ENCODE data around the gene ASPG. TPM values are rescaled to one million over a fixed set of nuclear protein-coding genes. Genes with fewer than 3 reads are reported as not detected.

The ASPG gene
- total RNA-seq, 1 donor: not detected

DNA sequence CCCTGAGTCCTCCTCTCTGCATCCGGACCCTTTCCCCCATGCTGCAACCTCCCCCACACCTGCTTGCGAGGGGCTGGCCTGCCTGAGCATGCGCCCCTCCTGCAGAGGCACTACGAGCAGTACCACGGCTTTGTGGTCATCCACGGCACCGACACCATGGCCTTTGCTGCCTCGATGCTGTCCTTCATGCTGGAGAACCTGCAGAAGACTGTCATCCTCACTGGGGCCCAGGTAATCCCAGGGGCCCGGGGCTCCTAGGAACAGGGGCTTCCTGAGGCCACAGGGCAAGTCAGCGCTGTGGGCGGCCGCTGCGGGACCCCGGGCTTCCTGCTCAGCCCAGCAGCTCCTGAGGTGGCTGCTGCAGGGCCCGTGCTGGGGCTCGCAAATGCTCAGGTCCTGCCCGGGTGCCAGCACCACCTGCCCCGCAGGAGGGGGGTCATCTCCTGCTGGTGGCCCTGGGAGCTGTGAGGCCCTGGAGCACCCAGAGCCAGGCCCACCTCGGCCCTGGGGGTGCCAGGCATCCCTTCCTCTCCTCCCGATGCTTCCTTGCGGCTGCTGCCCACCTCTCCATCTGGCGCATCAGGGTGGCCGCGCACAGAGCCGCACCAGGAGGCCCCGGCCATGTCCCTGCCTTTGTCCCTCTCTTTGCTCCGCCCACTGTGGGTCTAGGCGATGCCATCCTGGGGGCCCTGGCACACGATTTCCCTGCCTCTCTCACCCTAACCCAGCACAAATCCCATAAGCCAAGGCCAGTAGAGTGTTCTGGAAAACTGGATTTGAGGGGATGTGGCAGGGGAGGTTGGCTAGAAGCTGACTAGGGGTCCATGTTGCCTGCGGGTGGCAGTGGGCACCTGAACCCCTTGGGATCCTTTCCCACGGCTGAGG, 10.2 kb downstream of the ASPG start:
- DNase-seq (ENCODE audit: low read depth): no peak
- H3K4me3 ChIP-seq (ENCODE audit: low read depth, low read length): no peak overlapping the region
- TF ChIP-seq, protein P1, sequence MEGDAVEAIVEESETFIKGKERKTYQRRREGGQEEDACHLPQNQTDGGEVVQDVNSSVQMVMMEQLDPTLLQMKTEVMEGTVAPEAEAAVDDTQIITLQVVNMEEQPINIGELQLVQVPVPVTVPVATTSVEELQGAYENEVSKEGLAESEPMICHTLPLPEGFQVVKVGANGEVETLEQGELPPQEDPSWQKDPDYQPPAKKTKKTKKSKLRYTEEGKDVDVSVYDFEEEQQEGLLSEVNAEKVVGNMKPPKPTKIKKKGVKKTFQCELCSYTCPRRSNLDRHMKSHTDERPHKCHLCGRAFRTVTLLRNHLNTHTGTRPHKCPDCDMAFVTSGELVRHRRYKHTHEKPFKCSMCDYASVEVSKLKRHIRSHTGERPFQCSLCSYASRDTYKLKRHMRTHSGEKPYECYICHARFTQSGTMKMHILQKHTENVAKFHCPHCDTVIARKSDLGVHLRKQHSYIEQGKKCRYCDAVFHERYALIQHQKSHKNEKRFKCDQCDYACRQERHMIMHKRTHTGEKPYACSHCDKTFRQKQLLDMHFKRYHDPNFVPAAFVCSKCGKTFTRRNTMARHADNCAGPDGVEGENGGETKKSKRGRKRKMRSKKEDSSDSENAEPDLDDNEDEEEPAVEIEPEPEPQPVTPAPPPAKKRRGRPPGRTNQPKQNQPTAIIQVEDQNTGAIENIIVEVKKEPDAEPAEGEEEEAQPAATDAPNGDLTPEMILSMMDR (IDR thresholded peaks at IDR 0.05; ENCODE audit: insufficient read depth, low read length): no peak

DNA sequence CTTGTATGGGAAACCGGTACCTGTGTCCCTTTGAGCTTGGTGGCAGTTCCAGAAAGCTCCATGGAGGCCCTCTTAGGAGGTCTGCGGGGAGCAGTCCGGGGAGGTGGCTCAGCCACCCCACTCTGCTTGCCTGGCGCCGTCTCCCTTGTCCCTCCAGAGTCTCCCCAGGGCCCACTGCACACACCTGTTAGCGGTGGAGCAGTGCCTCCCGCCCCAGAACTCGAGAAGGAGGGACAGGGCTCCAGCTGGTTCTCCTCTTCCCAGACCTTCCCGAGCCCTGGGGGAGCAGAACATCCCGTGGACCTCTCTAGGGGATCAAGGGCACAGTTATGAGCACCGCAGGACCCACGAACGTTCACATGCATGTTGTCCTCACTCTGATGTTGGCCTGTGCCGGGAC, 10.8 kb downstream of the ASPG start:
- no peak overlapping the region for H3K4me3 ChIP-seq (ENCODE audit: low read depth, low read length)
- TF ChIP-seq, protein P1 (IDR thresholded peaks at IDR 0.05; ENCODE audit: insufficient read depth, low read length): no peak
- DNase-seq (ENCODE audit: low read depth): no peak

DNA sequence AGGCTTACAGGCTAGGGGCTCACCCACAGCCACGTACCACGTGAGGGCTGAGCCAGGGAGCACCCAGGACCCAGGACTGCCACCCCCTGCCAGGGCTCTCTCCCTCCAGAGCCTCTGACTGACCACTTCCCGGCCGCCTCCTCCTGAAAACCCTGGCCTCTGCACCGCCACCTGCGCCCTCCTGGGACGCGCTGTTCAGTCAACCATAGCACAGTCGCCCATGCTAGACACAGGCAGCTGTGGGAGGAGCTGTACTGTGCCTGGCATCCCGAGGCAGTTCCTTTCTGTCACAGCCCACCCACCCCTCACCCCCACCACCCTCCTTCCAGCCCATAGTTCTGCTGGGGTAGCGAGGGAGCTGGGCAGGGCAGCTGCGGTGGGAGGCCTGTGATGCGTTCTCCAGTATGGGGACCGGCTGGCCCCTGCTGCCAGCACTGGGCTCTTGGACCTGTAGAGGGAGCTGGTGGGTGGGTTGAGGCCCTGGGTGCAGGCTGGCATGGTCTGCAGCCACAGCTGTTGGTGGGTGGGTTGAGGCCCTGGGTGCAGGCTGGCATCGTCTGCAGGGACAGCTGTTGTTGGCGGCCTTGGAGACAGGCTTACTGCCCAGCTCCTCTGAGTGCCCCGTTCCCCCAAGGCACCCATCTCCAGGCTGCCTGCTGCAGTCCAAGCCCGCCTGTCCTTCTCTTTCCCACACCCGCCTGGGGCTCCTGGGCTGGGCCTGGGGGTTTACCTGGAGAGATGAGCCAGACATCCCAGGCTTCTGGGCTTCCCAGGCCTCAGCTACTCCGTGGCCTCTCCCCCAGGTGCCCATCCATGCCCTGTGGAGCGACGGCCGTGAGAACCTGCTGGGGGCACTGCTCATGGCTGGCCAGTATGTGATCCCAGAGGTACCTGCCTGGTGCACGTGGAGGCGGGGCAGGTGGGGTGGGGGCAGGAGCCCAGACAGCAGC, 11.5 kb downstream of the ASPG start:
- no peak overlapping the region for H3K4me3 ChIP-seq (ENCODE audit: low read depth, low read length)
- no peak for DNase-seq (ENCODE audit: low read depth)
- TF ChIP-seq, protein P1 (IDR thresholded peaks at IDR 0.05; ENCODE audit: insufficient read depth, low read length): no peak

DNA sequence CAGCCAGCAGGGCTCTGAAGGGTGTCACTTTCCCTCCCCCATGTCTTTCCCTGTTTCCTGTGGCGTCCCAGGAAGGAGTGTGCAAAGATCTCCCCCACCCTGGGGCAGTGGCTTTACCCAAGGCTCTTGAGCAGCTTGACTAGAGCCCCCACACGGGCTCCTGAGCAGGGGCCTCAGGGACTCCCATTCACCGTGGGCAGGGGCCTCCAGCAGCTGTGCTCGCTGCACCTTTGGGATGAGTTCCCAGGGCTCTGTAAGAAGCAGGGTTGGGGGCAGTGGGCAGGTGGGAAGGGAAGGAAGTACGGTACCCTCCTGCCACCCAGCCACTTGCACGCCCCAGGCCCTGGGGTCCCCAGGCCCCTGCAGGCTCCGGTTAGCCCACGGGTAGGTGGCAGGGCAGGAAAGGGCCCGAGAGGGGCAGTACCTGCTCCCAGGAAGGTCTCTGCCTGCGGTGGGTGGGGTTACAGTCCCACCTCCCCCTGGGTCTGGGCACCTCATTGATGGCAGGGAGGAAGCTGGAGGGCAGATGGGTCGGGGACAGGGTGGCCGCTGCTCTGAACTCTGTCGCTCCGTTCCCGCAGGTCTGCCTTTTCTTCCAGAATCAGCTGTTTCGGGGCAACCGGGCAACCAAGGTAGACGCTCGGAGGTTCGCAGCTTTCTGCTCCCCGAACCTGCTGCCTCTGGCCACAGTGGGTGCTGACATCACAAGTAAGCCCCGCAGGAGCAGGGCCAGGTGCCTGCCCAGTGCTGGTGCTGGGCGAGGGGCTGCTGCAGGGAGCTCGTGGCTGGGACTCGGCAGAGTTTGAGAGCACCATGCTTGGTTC, 13.0 kb downstream of the ASPG start:
- no peak for DNase-seq (ENCODE audit: low read depth)
- no peak overlapping the region for H3K4me3 ChIP-seq (ENCODE audit: low read depth, low read length)
- TF ChIP-seq, protein P1 (IDR thresholded peaks at IDR 0.05; ENCODE audit: insufficient read depth, low read length): no peak

DNA sequence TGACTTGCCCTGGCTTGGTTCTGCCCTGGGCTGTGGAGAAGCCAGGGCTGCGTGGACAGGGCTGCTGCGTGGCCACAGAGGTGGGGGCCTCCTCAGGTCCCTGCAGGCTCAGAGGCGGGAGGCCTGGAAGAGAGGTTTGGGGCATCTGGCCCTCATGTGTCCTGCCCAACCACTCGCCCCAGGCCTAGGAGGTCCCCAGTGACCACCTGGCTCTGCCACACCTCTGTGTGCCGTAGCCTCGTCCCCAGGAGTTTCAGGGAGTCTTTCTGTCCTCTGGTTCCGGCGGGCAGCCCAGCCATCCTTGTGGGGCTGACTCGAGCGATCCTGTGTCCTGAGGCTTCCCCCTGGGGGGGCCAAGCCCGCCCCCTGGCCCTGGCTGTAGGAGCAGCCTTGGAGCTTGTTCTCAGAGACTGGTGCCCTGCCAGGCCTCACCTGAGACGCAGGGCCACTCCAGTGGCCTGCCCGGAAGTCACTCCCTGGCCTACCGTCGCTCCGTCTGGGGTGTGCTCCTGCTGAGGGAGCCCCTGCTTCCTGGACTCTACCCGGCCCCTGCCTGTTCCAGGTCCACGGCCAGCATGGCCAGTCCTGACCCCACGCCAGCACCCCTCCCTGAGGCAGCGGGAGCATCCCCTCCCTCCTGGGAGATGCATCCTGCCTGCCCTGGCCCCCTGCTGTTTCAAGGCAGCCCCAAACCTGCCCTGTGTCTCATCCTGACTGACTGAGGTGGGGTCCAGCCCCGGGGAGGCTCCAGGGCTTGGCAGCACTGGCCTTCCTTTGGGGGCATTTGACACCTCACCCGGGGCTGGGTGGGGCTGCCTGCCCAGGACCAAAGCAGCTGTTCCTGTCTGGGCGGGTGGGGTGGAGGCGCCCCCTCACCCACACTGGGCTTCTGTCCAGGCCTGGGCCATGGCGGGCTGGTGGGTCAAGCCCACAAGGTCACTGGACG, 13.9 kb downstream of the ASPG start:
- no peak for DNase-seq (ENCODE audit: low read depth)
- TF ChIP-seq, protein P1 (IDR thresholded peaks at IDR 0.05; ENCODE audit: insufficient read depth, low read length): no peak
- H3K4me3 ChIP-seq (ENCODE audit: low read depth, low read length): no peak overlapping the region
